IPS-20b (cell line): ENCODE data around the gene SETD6.
"Not testable (repeated sequence)": the region's sequence is repeated elsewhere in the genome, so short reads cannot be mapped to it uniquely, and the experiment has no call there.

Experiments
- H3K27ac ChIP-seq: one replicate; pipeline ENCODE4 v1.5.1; 2013; ENCODE audit warnings: low read length
- H3K27me3 ChIP-seq: 2 replicates; pipeline ENCODE4 v1.6.1; 2013; ENCODE audit warnings: mild to moderate bottlenecking, low read length, inconsistent platforms; ENCODE audit not compliant: insufficient read depth
- H3K36me3 ChIP-seq: 2 replicates; pipeline ENCODE4 v1.6.1; 2013; ENCODE audit warnings: low read depth, mild to moderate bottlenecking, inconsistent platforms, low read length, moderate library complexity; ENCODE audit not compliant: insufficient read depth
- H3K4me1 ChIP-seq: 2 replicates; pipeline ENCODE4 v1.6.1; 2013; ENCODE audit warnings: mild to moderate bottlenecking, control low read depth, inconsistent platforms, low read length, moderate library complexity; ENCODE audit not compliant: insufficient read depth
- H3K4me3 ChIP-seq: 2 replicates; pipeline ENCODE4 v1.5.1; 2013; ENCODE audit warnings: mild to moderate bottlenecking, low read length, inconsistent platforms
- H3K9ac ChIP-seq: 2 replicates; pipeline ENCODE4 v1.6.1; 2013; ENCODE audit warnings: low read depth, mild to moderate bottlenecking, inconsistent platforms, low read length, moderate library complexity
- H3K9me3 ChIP-seq: 2 replicates; pipeline ENCODE4 v1.6.1; 2013; ENCODE audit warnings: mild to moderate bottlenecking, low read depth, low read length, inconsistent platforms; ENCODE audit not compliant: insufficient read depth

SETD6 gene

DNA sequence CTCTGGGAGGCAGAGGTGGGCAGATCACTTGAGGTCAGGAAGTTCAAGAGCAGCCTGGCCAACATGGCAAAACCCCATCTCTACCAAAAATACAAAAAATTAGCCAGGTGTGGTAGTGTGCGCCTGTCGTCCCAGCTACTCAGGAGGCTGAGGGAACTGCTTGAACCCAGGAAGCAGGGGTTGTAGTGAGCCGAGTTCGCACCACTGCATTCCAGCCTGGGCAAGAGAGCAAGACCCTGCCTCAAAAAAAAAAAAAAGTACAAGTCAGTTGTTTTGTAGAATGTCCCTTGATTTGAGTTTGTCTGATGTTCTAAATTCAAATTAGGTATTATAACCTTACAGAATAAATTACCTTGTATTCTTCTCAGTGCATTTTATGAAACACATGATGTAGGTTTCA is 50.4 kb downstream of the SETD6 start:
- H3K9me3 ChIP-seq, H3K4me3 ChIP-seq, H3K9ac ChIP-seq, H3K27ac ChIP-seq, H3K4me1 ChIP-seq, H3K27me3 ChIP-seq: not testable (repeated sequence)
- peaks cover 89% of the 10 kb centered on the region for H3K36me3 ChIP-seq
